SK-N-SH treated with all-trans-retinoic acid at 6 μM for 48 hours (cell line): ENCODE data around the gene MYB.

Source experiments
- ATAC-seq: fragments of 200-7000 bp; cut with Tn5 transposase; 3 replicates; pipeline ENCODE4 v1.9.1; 2020; ENCODE audit warnings: mild to moderate bottlenecking, moderate library complexity
- ARNTL ChIP-seq: fragments of 450-650 bp; formaldehyde crosslinking; IDR thresholded peaks from 2 replicates; pipeline ENCODE4 v1.5.0; 2020; ENCODE audit warnings: low read depth, mild to moderate bottlenecking, moderate library complexity, borderline replicate concordance
- BACH2 ChIP-seq: fragments of 250-450 bp; sonication (Bioruptor Pico); IDR thresholded peaks from 2 replicates; pipeline ENCODE4 v1.9.0; 2021; ENCODE audit warnings: mild to moderate bottlenecking, borderline replicate concordance
- CREB5 ChIP-seq: fragments of 250-450 bp; sonication (Bioruptor Pico); IDR thresholded peaks from 2 replicates; pipeline ENCODE4 v1.5.1; 2020; ENCODE audit warnings: low read depth, mild to moderate bottlenecking, moderate library complexity
- CSDC2 ChIP-seq: fragments of 250-450 bp; sonication (Bioruptor Pico); IDR thresholded peaks from 2 replicates; pipeline ENCODE4 v1.5.0; 2020; ENCODE audit warnings: mild to moderate bottlenecking, moderate library complexity
- CSRNP3 ChIP-seq: fragments of 250-450 bp; sonication (Bioruptor Pico); IDR thresholded peaks from 2 replicates; pipeline ENCODE4 v1.5.1; 2021; ENCODE audit warnings: mild to moderate bottlenecking, moderate library complexity
- ESRRG ChIP-seq: fragments of 250-450 bp; sonication (Bioruptor Pico); IDR thresholded peaks from 2 replicates; pipeline ENCODE4 v1.6.1; 2021; ENCODE audit warnings: mild to moderate bottlenecking
- GLIS3 ChIP-seq: fragments of 250-450 bp; sonication (Bioruptor Pico); IDR thresholded peaks from 2 replicates; pipeline ENCODE4 v1.5.0; 2020; ENCODE audit warnings: mild to moderate bottlenecking, moderate library complexity
- ISL1 ChIP-seq: fragments of 250-450 bp; sonication (Bioruptor Pico); IDR thresholded peaks from 2 replicates; pipeline ENCODE4 v2.1.2; 2022; ENCODE audit warnings: mild to moderate bottlenecking, moderate library complexity
- OSR1 ChIP-seq: fragments of 250-450 bp; sonication (Bioruptor Pico); IDR thresholded peaks from 2 replicates; pipeline ENCODE4 v1.8.0; 2022; ENCODE audit warnings: moderate library complexity, mild to moderate bottlenecking, inconsistent platforms
- PATZ1 ChIP-seq: fragments of 250-450 bp; sonication (Bioruptor Pico); IDR thresholded peaks from 2 replicates; pipeline ENCODE4 v1.8.0; 2020; ENCODE audit warnings: mild to moderate bottlenecking, moderate library complexity, borderline replicate concordance
- PPARA ChIP-seq: fragments of 250-450 bp; sonication (Bioruptor Pico); IDR thresholded peaks from 2 replicates; pipeline ENCODE4 v1.5.0; 2020; ENCODE audit warnings: mild to moderate bottlenecking, borderline replicate concordance
- SNAI2 ChIP-seq: fragments of 250-450 bp; sonication (Bioruptor Pico); IDR thresholded peaks from 2 replicates; pipeline ENCODE4 v1.5.0; 2020; ENCODE audit warnings: mild to moderate bottlenecking, moderate library complexity
- TCF4 ChIP-seq: fragments of 250-450 bp; sonication (Bioruptor Pico); IDR thresholded peaks from 2 replicates; pipeline ENCODE4 v1.8.0; 2021; ENCODE audit warnings: mild to moderate bottlenecking, moderate library complexity, borderline replicate concordance
- TOX ChIP-seq: fragments of 250-450 bp; sonication (Bioruptor Pico); IDR thresholded peaks from 2 replicates; pipeline ENCODE4 v1.8.0; 2021; ENCODE audit warnings: mild to moderate bottlenecking, moderate library complexity, borderline replicate concordance
- TSHZ2 ChIP-seq: fragments of 250-450 bp; sonication (Bioruptor Pico); IDR thresholded peaks from 2 replicates; pipeline ENCODE4 v1.5.0; 2020; ENCODE audit warnings: mild to moderate bottlenecking, moderate library complexity
- ZC3H10 ChIP-seq: fragments of 250-450 bp; sonication (Bioruptor Pico); IDR thresholded peaks from 2 replicates; pipeline ENCODE4 v1.5.1; 2021; ENCODE audit warnings: mild to moderate bottlenecking, moderate library complexity
- ZFP3 ChIP-seq: fragments of 250-450 bp; sonication (Bioruptor Pico); IDR thresholded peaks from 2 replicates; pipeline ENCODE4 v1.5.0; 2020; ENCODE audit warnings: mild to moderate bottlenecking, moderate library complexity
- ZFP30 ChIP-seq: fragments of 450-650 bp; formaldehyde crosslinking; IDR thresholded peaks from 2 replicates; pipeline ENCODE4 v1.5.0; 2022; ENCODE audit warnings: mild to moderate bottlenecking, moderate library complexity
- ZNF565 ChIP-seq: fragments of 450-650 bp; formaldehyde crosslinking; conservative IDR thresholded peaks from 2 replicates; pipeline ENCODE4 v1.5.0; 2020; ENCODE audit warnings: low read depth, mild to moderate bottlenecking, moderate library complexity
- ZNF70 ChIP-seq: fragments of 450-650 bp; formaldehyde crosslinking; IDR thresholded peaks from 2 replicates; pipeline ENCODE4 v1.5.0; 2020; ENCODE audit warnings: mild to moderate bottlenecking, moderate library complexity
- ZNF8 ChIP-seq: fragments of 450-650 bp; formaldehyde crosslinking; IDR thresholded peaks from 2 replicates; pipeline ENCODE4 v1.5.0; 2020; ENCODE audit warnings: mild to moderate bottlenecking, moderate library complexity

Gene MYB

GRCh38 chr6:135159531-135159930 is 21.6 kb upstream of the MYB start:
- no peak for TF ChIP-seq OSR1
- no peak for TF ChIP-seq SNAI2
- no peak for TF ChIP-seq ESRRG (CRISPR knock-in tag)
- TF ChIP-seq BACH2 (CRISPR knock-in tag): no peak
- no peak for TF ChIP-seq ISL1 (CRISPR knock-in tag)
- ATAC-seq: no peak

GRCh38 chr6:135161411-135162395 is 19.4 kb upstream of the MYB start:
- TF ChIP-seq OSR1: no peak
- no peak for TF ChIP-seq CSRNP3 (CRISPR knock-in tag)
- no peak for TF ChIP-seq ISL1 (CRISPR knock-in tag)
- TF ChIP-seq TOX: no peak
- no peak for TF ChIP-seq ARNTL (CRISPR knock-in tag)
- TF ChIP-seq ESRRG (CRISPR knock-in tag): no peak
- no peak for TF ChIP-seq TSHZ2 (CRISPR knock-in tag)
- TF ChIP-seq, all 23 proteins: peak for 0
- no peak for ATAC-seq

GRCh38 chr6:135162678-135163439 is 18.2 kb upstream of the MYB start:
- ATAC-seq: peak; percentile 73
- TF ChIP-seq ZNF8 (no peak), TCF4 (CRISPR knock-in tag) (no peak), TSHZ2 (CRISPR knock-in tag) (no peak), CSRNP3 (CRISPR knock-in tag) (no peak), CREB5 (no peak), OSR1 (no peak), BACH2 (CRISPR knock-in tag) (no peak), ZFP3 (no peak), ARNTL (CRISPR knock-in tag) (no peak), ZC3H10 (CRISPR knock-in tag) (no peak), PPARA (CRISPR knock-in tag) (no peak), GLIS3 (no peak), CSDC2 (CRISPR knock-in tag) (no peak), ZNF70 (CRISPR knock-in tag) (no peak), TOX (no peak), ZNF565 (no peak), PATZ1 (CRISPR knock-in tag) (no peak), ZFP30 (CRISPR knock-in tag) (no peak), ESRRG (CRISPR knock-in tag) (no peak)
